Uterus (tissue), 4 donors: ENCODE measurements around the gene SLC18A2. TPM values are rescaled to one million over a fixed set of nuclear protein-coding genes. Genes with fewer than 3 reads are reported as not detected.

Experiments used
- DNase-seq, 2 donors: peaks; one replicate each; pipeline ENCODE4 v3.0.0-alpha.2; 2019 to 2020
- H3K27ac ChIP-seq, 2 donors: fragments of 200-600 bp; sonication (generic); 1 replicate in 1 of 2; 2 replicates in 1 of 2; pipeline ENCODE4 v1.5.1; 2016 to 2018
- H3K27me3 ChIP-seq, 2 donors: fragments of 200-600 bp; sonication (generic); one replicate each; pipeline ENCODE4 v1.5.1; 2018 to 2019; ENCODE audit warnings: control low read depth in 1 of 2
- H3K36me3 ChIP-seq, 2 donors: fragments of 200-600 bp; sonication (generic); one replicate each; pipeline ENCODE4 v1.5.1; 2019; ENCODE audit warnings: control low read depth in 1 of 2
- H3K4me1 ChIP-seq, 2 donors: fragments of 200-600 bp; sonication (generic); one replicate each; pipeline ENCODE4 v1.5.1; 2018 to 2019; ENCODE audit warnings: control low read depth in 1 of 2
- H3K4me3 ChIP-seq, 2 donors: fragments of 200-600 bp; sonication (generic); 1 replicate in 1 of 2; 2 replicates in 1 of 2; pipeline ENCODE4 v1.5.1; 2018 to 2019; ENCODE audit warnings: mild to moderate bottlenecking in 1 of 2
- H3K9me3 ChIP-seq, 2 donors: fragments of 200-600 bp; sonication (generic); one replicate each; pipeline ENCODE4 v1.5.1; 2019; ENCODE audit warnings: control low read depth in 1 of 2
- POLR2A ChIP-seq, 2 donors: fragments of 450-650 bp; IDR thresholded peaks; one replicate each; pipeline ENCODE4 v1.6.1; 2016; ENCODE audit warnings: antibody characterized with exemption in 2 of 2, mild to moderate bottlenecking in 1 of 2, moderate library complexity in 1 of 2
- intact Hi-C: fragments of 100-400 bp; cut with DNase I; formaldehyde crosslinking; loops from one replicate; pipeline ENCODE4 v1.15.1; 2023; ENCODE audit warnings: low total_unique reads
- total RNA-seq, 4 donors: library from RNA; depleted of rRNA in 3 of 4; stranded (reverse); fragments of >200 nt in 3 of 4; gene quantifications; one replicate each; pipeline versions ENCODE4 v1.1.0 to v1.2.4, GENCODE V29; 2014 to 2023
- TF ChIP-seq, protein P1 (sequence below), 4 experiments: fragments of 200-600 bp in 2 of 4; fragments of 450-650 bp in 2 of 4; sonication (generic) in 2 of 4; IDR thresholded peaks; one replicate each; pipeline ENCODE4 v1.5.1; 2016 to 2019; ENCODE audit warnings: antibody characterized with exemption in 4 of 4, mild to moderate bottlenecking in 2 of 4, moderate library complexity in 1 of 4
- donor health status: DM: yes; HTN: yes; CAD: no.

SLC18A2 gene
- total RNA-seq, 4 donors from 2014 or later, result 0.26 to 2.6 (median 0.70) TPM

DNA sequence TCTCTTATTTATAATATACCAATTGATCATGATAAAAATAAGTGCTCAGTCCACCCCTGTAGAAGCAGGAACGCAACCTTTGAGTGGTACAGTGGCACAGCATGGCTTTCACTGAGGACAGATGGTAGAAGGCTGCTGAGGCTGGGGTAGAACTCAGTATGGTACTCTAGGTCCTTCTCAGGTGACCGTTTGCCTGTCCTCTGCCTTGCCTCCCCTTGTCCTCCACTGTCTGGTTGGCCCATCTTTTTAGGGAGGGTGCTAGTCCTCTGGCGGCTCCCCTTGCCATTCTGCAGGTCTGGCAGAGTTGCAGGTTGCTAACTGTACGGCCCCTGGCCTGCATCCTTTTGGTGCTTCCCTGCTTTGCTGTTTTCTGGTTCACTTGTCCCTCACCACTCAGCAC is 27.3 kb downstream of the SLC18A2 start:
- intact Hi-C loops, result no loop called here
- no peak for DNase-seq
- TF ChIP-seq, protein P1, sequence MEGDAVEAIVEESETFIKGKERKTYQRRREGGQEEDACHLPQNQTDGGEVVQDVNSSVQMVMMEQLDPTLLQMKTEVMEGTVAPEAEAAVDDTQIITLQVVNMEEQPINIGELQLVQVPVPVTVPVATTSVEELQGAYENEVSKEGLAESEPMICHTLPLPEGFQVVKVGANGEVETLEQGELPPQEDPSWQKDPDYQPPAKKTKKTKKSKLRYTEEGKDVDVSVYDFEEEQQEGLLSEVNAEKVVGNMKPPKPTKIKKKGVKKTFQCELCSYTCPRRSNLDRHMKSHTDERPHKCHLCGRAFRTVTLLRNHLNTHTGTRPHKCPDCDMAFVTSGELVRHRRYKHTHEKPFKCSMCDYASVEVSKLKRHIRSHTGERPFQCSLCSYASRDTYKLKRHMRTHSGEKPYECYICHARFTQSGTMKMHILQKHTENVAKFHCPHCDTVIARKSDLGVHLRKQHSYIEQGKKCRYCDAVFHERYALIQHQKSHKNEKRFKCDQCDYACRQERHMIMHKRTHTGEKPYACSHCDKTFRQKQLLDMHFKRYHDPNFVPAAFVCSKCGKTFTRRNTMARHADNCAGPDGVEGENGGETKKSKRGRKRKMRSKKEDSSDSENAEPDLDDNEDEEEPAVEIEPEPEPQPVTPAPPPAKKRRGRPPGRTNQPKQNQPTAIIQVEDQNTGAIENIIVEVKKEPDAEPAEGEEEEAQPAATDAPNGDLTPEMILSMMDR (IDR thresholded peaks at IDR 0.05), result no peak
- no peak for TF ChIP-seq POLR2A (IDR thresholded peaks at IDR 0.05)
- Histone ChIP-seq H3K36me3 (no peaks in the 10 kb centered on the region), H3K27ac (no peak overlapping the region), H3K4me3 (no peak overlapping the region), H3K27me3 (no peaks in the 10 kb centered on the region), H3K4me1 (no peaks in the 10 kb centered on the region), H3K9me3 (no peaks in the 10 kb centered on the region)

DNA sequence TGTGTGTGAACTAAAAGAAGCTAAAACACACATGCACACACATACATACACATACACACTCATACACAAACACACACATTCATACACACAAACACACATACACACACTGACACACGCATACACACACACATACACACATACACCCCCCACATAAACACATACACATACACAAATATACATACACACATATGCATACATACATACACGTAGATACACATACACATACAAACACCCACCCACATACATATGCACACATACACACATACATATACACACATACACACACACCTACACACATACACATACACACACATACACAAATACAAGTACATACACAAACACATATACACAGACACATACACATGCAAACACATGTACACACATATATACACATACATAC is 28.0 kb downstream of the SLC18A2 start:
- no peak overlapping the region for H3K4me3 ChIP-seq
- intact Hi-C loops, result no loop called here
- H3K27me3 ChIP-seq, result no peaks in the 10 kb centered on the region
- H3K4me1 ChIP-seq, result no peaks in the 10 kb centered on the region
- no peak for DNase-seq
- no peaks in the 10 kb centered on the region for H3K36me3 ChIP-seq
- no peaks in the 10 kb centered on the region for H3K9me3 ChIP-seq
- no peak overlapping the region for H3K27ac ChIP-seq
- TF ChIP-seq, protein P1 (IDR thresholded peaks at IDR 0.05), result no peak
- no peak for TF ChIP-seq POLR2A (IDR thresholded peaks at IDR 0.05)

DNA sequence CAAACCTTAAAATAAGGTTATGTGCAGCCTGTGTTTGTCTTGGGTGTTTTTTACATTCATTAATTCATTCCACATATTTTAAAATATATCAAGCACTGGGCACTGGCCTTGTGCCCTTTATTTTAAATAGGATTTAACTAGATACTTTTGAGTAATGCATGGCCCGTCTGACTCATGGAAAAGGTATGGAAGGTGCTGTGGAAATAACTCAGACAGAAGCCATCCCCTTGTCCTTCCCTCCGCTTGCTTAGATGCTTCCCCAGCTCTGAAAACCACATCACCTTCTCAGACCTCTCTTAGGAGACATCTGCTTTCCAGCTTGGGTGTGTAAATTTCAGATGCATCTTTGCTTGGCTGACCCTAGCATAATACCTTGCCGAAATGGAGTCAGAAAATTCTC is 30.5 kb downstream of the SLC18A2 start:
- H3K4me1 ChIP-seq, result no peaks in the 10 kb centered on the region
- intact Hi-C loops, result no loop called here
- TF ChIP-seq POLR2A (IDR thresholded peaks at IDR 0.05), result no peak
- TF ChIP-seq, protein P1 (IDR thresholded peaks at IDR 0.05), result no peak

DNA sequence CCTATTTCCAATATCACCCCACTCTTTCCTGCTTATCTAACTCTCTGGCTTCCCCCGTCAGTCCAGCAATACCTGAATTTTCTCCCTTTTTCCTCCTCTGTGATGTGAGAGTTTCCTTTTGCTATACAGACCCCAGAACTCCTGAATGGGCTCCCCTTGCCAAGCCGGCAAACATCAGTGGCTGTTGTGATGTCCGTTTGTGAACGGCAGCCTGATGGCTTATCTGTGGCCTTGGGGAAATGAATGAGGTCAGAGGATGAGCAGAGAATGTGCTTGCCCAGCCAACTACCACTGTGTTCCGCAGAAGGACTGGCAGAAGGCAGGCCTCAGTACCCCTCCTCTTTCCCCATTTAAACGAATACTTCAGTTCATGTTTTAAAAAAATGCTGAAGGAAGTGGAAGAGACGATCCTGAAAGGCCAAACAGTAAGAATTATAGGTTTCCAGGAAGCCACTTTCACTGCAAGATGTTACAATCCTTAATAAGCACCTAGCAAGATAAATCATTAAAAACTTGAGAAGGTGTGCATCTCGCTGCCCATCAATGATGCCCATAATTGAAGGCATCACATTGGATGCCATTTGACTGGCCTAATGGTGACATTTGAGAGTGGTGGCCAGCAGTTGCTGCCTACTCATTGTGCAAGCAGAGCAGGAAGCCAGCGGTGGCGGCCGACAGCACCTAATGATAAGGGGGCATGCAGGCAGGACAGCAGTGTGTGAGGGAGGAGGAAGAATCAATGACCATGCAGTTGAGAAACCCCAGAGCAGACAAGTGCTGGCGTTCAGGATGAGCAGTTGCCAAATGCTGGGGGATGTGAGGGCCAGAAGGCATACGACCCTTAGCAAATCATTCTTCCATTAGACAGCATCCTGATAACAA is 31.5 kb downstream of the SLC18A2 start:
- no peaks in the 10 kb centered on the region for H3K36me3 ChIP-seq
- intact Hi-C loops, result no loop called here
- DNase-seq, result no peak

More for the DNA sequence above, 30.5 kb downstream of the SLC18A2 start:
- Histone ChIP-seq H3K27me3 (no peaks in the 10 kb centered on the region), H3K9me3 (no peaks in the 10 kb centered on the region), H3K4me3 (no peak overlapping the region), H3K36me3 (no peaks in the 10 kb centered on the region), H3K27ac (no peak overlapping the region)
- DNase-seq, result no peak

DNA sequence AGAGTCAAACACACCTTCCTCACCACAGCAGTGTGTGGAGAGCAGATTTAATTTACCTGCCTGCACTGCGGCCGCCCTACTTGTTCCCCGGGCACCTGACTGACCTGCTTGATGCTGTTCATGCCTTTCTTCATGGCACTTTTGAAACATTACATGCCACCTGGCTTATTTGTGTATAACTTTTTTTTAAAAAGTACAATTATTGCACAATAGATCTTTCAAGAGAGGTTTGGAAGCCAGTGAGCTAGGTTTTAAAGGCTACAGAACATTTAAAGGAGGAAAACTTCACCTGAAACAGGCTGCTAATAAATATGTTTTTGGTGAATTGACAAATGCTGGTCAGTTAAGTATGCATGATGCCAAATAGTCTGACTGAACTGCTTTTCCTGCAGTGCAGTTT is 33.1 kb downstream of the SLC18A2 start:
- Histone ChIP-seq H3K27ac (no peak overlapping the region), H3K36me3 (no peaks in the 10 kb centered on the region), H3K4me1 (no peaks in the 10 kb centered on the region), H3K27me3 (no peaks in the 10 kb centered on the region), H3K4me3 (no peak overlapping the region), H3K9me3 (no peaks in the 10 kb centered on the region)
- TF ChIP-seq POLR2A (IDR thresholded peaks at IDR 0.05), result no peak
- TF ChIP-seq, protein P1 (IDR thresholded peaks at IDR 0.05), result no peak
- intact Hi-C loops, result no loop called here
- DNase-seq, result no peak

More for the DNA sequence above, 31.5 kb downstream of the SLC18A2 start:
- H3K4me3 ChIP-seq, result no peak overlapping the region
- H3K4me1 ChIP-seq, result no peaks in the 10 kb centered on the region
- TF ChIP-seq, protein P1 (IDR thresholded peaks at IDR 0.05), result no peak
- TF ChIP-seq POLR2A (IDR thresholded peaks at IDR 0.05), result no peak
- no peak overlapping the region for H3K27ac ChIP-seq
- no peaks in the 10 kb centered on the region for H3K9me3 ChIP-seq
- H3K27me3 ChIP-seq, result no peaks in the 10 kb centered on the region
